T-helper 1 cell treated with Interleukin-12 subunit alpha and Interleukin-12 subunit beta and Interleukin-4 antibody, amounts not matched to agents 30 ng/mL and 1 ng/mL, for 36 hours (primary cell): Measurements from ENCODE around the gene STK32A. TPM values are rescaled to one million over a fixed set of nuclear protein-coding genes. Genes with fewer than 3 reads are reported as not detected.

ENCODE experiments used
- intact Hi-C: fragments of 100-400 bp; cut with micrococcal nuclease; formaldehyde crosslinking; loops from one replicate; pipeline ENCODE4 v1.15.1; 2024
- total RNA-seq: library from RNA; stranded (reverse); gene quantifications from 2 replicates; pipeline ENCODE4 v1.2.3, GENCODE V29; 2022

Gene STK32A
- total RNA-seq, 1 donor from 2014 or later = not detected

DNA sequence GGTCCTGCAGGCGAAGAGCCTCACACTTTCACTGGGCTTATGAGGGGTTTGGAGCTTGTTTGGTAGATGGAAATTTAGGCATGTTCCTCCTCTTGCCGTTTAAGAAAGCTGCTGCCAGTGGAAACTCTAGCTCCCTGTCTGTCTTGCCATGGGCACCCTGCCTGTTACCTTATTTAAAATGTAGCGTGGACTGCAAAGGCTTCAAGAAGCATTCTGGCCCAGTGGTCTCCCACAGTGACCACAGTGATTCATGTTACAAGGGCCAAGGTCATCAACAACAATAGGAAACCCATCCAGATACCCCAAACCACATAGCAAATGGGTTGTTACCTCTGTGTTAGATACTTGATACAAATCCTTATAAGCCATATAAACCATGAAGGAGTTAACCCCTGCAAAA lies 178.4 kb downstream of the STK32A start:
- intact Hi-C loops = no loop called here

DNA sequence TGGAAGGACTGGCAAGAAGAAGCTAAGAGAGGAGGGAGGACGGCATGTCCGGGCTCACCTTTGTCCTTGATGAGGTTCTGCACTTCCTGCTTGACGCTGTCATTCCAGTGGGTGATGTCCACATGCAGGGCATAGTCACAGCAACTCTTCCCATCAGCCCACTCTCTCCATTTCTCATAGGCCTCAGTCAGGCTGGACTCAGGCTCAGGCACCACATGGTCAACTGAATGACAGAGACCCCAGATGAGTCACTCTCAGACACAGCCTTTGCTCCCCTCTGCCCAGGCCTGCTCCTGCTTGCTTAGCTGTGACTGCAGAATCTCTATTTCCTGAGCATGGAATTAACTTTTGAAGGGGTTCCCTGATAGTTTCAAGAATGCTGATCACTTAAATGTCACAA lies 180.8 kb downstream of the STK32A start:
- intact Hi-C loops = no loop called here

DNA sequence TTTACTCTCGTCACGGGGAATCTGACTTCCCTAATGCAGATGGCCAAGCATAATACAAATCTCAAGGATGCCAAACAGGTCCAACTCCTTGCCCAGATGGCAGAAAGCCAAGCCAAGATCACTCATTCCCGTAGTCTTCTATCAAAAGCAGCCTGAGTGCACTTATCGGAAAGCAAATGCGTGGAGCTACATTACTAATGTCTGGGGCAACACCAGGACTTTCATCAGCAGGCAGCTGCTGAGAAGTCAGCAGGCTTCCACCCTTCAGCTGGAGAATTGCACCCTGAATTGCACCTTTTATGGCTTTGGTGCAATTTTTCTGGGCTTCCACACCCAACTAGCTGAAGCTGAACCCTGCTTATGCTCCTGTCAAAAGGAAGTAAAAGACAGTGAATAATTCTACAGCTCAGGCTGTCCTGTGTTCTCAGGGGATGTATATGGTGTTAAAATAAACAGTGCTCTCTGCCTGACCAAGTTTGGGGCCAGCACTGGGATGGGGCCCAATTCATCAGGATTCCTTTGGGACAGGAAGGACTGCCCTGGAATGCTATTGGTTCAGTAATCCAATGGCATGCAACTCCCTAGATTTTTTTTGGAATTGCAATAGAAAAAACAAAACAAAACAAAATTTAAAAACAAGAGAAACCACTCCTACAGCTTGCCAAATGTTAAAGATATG lies 182.4 kb downstream of the STK32A start:
- intact Hi-C loops = no loop called here

DNA sequence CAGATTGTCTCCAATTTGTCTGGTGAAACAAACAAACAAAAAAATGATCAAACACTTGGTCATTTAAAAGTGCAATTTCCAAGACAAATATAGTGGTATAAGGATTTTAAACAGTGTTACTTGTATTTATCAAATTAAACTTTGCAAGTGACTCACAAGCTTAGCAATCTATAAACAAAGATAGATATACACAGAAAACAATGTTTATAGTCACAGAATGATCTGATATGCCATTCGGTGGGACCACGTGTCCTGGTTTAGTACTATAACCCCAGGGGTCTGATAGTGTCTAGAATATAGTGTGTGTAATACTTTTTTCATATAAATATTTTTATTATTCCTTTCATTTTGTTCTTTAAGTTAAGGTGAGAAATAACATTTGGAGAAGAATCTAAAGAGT lies 183.8 kb downstream of the STK32A start:
- intact Hi-C loops = no loop called here

DNA sequence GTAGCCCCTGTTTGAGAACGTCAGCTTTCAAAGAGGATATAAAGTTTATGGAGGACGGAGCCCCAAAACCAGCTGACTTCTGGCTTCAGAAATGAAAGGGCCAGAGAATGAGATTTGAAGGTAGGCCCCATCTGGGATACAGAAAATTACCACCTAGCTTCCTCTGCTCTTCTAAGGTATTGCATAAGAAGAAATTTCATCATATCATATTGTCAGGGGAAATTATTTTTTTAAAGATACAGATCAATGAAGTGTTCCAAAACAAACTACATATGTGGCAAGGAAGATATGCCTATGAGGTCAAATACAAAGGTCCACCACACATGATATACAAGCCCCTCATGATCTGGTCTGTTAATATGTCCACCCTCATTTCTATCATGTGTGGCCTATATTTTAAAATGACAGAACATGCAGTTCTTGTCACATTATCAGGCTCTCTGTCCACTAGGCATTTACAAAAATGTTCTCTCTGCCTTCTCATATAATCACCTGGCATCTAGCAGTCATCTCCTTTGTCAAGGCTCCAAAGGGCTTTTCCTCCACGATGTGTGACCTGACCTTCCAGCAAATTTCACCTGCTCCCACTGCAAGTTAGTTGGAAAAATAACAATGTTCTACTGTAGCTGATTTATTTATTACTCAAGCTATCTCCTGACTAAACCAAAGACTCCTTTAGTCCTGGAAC lies 192.0 kb downstream of the STK32A start:
- intact Hi-C loops = no loop called here

DNA sequence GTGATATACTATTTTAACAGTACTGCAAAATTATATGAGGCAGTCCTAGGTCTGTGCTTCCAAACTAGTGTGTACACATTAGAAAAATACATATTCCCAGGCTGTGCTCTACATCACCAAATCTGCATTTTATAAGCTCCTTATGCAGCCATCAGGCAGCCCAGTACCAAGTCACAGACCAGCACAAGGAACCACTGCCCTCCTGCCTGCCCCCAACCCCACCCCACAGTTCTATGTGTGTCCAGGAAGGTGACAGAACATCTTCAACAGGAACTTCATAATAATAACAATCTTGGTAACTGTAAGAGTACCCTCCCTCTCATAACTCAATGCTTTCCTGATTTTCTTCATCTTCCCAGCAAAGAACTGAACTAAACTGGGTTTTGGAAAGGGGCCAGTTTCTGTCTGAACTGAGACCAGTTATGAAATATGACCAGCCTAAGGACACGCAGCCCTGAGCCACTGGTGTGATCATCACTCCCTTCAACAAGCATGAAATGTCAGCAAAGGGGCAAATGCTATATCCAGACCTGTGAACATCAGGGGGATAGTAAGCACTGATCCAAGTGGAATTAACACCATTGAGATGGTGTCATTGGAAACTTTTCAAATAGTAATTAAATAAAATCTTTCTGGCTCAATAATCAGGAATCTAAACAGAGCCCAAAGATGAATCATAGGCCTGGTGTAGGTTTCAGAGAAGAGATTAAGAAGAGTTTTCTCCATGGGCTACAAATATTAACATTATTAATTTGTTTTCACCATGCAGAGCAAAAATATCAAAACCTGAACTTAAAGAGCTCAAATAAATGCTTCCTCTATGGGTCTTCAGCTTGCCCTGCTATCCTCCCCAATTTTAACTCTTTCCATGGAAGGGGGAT lies 192.9 kb downstream of the STK32A start:
- intact Hi-C loops = no loop called here

DNA sequence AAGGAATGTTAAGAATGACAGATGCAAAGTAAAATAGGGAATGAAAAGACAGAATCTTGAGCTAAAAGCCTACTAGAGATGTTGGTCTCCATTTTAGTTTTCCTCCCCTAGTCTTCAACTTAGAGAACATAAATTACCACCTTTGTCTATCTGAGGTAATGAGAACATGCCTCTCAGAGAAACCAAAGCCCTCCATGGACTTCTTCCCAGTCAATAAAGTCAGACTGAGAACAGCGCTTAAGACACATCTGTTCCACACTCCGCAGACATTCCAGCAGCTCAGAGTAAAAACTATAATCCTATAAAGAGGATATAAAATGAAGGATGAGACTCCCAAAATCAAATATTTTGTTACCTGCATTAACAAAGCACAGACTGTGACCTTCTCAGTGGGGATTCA lies 195.8 kb downstream of the STK32A start:
- intact Hi-C loops = no loop called here

DNA sequence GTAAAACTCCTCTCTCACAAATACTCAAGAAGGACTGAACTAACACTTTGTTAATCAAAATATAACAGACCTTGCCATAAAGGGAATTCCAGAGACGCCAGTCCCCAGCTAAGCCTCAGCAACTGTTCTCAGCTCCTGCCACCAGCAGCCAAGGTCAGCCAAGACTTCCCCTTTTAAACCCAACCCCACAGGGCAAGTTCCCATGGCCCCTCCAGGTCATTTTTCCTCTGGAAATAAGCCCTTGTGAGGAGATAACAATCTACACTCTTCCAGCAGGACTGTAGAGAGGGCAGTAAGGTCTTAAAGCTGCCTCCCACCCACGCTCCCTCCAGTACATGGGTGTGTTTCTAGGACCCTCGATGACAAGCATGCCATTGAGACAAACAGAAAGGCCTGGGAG lies 196.8 kb downstream of the STK32A start:
- intact Hi-C loops = no loop called here

DNA sequence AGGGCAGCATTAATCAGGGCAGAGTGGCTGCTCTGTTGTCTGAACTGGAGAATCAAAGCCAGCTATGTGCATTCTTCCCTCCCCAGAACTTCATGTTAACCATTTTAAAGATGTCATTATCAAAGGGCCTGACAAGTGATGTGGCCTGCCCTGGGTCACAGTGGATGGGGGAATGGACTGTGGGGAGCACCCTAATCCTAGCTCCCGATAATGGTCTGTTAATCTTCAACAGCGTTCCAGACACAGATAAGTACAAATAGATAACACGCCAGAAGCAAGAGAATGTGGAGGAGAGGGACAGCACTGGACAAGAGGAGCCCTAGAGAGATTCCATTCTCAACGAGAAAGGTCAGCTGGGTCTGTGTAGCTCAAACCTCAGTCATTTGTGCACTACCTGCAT lies 197.5 kb downstream of the STK32A start:
- intact Hi-C loops = no loop called here

DNA sequence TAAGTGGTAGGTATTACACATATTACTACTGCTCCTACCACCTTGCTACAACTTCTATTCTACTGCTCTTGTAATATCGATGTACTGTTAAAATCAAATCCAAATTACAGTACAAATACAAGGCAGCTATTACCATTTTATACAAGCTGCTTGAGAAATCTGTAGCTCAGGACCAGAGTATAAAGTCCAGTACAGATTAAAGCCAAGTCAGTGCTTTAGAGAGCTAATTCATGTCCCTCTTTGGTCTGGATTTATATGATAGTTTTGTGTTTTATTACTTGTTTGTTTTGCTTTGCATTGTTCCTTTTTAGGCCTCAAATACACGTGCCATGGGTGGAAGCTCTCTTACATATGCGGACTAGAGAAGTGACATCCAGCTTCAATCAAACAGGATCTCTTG lies 199.2 kb downstream of the STK32A start:
- intact Hi-C loops = no loop called here

DNA sequence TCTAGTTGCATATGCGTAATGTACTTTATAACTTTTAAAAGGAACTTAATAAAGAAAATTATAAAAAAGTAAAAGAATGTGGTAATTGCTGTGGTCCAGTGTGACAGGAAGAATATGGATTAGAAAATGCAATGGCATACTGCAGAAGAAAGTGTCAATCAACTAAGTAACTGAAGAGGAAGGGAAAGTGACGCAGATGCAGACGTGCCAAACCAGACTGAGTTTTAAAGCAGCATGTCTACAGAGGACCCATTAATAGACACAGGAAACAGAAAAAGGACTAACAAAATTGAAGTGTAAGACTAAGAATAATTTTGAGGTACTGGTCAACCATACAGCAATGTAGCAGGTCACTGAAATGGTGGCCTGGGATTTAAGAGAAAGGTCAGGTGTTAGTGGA lies 201.8 kb downstream of the STK32A start:
- intact Hi-C loops = no loop called here

DNA sequence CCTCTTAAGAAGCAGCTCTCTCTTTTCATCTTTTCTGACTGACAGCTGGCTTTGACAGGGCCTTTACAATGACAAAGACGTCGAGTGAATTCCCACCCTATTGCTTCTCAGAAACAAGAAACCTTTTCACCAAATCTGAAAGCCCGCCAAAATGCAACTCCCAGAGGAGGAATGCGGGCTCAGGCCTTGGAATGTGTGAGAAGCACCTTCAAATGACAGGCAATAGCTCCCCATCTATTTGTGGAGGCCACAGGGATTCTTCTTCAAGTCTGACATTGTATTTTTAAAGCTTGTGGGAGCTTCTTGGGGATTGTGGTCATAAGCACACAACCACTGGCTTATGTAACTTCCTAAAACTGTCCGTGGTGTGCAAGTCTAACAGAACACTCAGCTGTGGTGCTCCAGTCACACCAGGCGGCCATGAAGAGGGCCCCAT lies 202.4 kb downstream of the STK32A start:
- intact Hi-C loops = no loop called here
